CD4-positive, alpha-beta T cell treated with Interleukin-4 for 1 hour (primary cell): ENCODE measurements around the gene TMEM170A.
"Not testable (repeated sequence)": the region's sequence is repeated elsewhere in the genome, so short reads cannot be mapped to it uniquely, and the experiment has no call there.

ENCODE experiments used
- DNase-seq, 2 donors: peaks; one replicate each; pipeline ENCODE4 v3.0.0-alpha.2; 2020 to 2022

TMEM170A gene, protein sequence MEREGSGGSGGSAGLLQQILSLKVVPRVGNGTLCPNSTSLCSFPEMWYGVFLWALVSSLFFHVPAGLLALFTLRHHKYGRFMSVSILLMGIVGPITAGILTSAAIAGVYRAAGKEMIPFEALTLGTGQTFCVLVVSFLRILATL

GRCh38 chr16:75464122-75464918 lies at the start of gene TMEM170A:
TSS of gene TMEM170A (minus strand) at chr16:75464689. CDS start at chr16:75464600, 89 bp downstream.
- DNase-seq: peak; percentile 98 to 99

- DNase-seq: peak in 1 of 2 donors; percentile 66
Measured at GRCh38 chr16:75506574-75506973, 42.1 kb upstream of the TMEM170A start.

DNA sequence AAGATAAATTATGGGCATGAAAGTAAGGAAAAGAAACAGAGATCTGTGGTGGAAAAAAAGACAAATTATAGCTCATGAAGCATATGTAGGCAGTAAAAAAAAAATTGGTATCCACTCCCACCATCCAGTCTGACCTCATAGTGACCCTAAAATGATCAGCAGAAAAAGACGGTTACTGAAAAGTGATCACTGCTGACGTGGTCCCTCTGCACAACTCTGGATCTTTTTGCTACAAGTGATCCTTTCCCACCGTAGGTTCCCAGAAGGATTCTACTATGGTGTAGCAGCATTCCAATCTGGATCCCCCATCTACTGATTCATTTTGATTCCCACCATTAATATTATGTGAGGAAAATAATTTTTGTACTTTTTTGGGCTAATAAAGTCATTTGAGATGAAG lies 41.6 kb upstream of the TMEM170A start:
- no peak for DNase-seq

DNA sequence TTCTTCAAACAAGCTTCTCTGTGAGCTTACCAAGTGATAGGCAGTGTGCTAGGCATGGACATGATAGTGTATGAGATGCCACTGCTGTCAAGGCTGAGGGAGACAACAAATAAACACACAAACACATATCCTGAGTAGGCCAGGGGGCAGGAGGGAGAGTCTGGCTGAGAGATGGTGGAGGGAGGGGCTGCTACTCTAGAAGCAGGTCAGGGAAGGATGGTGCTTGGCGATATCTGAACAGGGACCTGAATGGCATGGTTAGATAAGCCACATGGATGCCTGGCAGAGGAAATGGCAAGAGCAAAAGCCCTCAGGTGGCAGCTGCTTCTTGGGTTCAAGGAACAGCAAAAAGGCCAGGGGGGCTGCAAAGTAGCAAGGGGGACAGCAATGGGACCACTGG lies 39.3 kb upstream of the TMEM170A start:
- DNase-seq: no peak

- DNase-seq: no peak
Measured at GRCh38 chr16:75502916-75503605, 38.6 kb upstream of the TMEM170A start.

GRCh38 chr16:75501820-75502219 lies 37.3 kb upstream of the TMEM170A start:
- DNase-seq: not testable (repeated sequence)

DNA sequence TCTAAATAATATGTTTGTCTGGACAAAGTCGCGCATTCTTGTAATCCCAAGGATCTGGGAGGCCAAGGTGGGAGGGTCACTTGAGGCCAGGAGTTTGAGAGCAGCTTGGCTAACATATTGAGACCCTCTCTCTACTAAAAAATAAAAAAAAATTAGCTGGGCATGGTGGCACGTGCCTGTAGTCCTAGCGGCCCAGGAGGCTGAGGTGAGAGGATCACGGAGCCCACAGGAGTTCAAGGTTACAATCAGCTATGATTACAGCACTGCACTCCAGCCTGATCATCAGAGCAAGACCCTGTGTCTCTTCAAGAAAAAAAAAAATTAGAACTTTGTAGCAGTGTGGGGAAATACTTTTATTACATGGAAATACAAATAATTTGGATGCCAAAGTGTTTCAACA lies 36.9 kb upstream of the TMEM170A start:
- no peak for DNase-seq

GRCh38 chr16:75498605-75499322 lies 34.3 kb upstream of the TMEM170A start:
- DNase-seq: not testable (repeated sequence)

GRCh38 chr16:75497558-75497957 lies 33.1 kb upstream of the TMEM170A start:
- no peak for DNase-seq

DNA sequence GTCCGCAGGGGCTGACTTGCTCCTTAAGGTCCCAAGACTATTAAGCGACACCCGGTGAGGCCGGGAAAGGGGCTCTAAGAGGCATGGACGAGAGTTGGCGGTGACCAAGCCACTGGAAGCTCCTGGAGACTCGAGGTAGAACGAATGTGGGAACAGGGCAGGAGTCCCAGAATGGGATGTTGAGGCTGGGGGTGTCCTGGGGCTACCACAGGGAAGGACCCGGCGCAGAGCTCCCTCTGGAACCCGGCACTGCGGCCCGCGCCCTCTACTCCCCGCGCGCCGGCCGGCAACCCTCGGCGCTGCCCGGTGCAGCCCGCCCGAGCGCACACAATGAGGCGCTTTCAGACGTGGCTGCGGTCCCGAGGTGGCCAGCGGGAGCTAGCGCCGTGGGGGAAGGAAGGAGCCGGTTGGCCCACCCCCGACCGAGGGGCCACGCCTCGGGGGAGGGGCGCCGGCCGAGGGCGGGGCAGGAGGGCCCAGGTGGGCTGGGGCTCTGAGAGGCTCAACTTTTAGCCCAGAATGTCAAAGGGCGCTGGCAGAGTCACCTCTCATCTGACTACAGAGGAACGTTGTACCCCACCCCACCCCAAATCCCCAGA lies 30.7 kb upstream of the TMEM170A start, which contains the start of gene CHST6:
Gene CHST6, minus strand, starts transcription at position 366 of the 599 bp plus-strand sequence. CDS start 15,613 bp downstream, outside the sequence.
- DNase-seq: peak in 1 of 2 donors; percentile 22

GRCh38 chr16:75494661-75495075 lies 30.2 kb upstream of the TMEM170A start:
- DNase-seq: no peak

DNA sequence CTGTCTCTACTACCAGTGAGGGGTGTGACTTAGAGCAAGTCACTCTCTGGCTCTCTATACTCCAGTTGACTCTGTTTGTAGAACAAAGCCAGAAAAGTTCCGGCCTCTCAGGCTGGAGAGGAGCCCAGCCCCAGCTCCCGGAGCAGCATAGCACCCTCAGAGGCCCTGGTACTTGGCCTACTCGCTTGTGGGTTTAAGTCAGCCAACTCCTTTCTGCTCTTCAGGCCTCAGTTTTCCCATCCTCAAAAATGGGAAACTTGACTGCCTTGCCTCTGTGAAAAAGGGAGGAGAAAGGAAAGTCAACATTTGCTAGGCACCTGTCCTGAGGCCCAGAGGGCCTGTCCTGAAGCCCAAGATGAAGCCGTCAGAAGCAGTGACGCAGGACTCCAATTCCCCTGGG lies 29.7 kb upstream of the TMEM170A start:
- DNase-seq: no peak

- DNase-seq: no peak
Measured at GRCh38 chr16:75491876-75492275, 27.4 kb upstream of the TMEM170A start.

- DNase-seq: no peak
Measured at GRCh38 chr16:75488322-75488721, 23.8 kb upstream of the TMEM170A start.

DNA sequence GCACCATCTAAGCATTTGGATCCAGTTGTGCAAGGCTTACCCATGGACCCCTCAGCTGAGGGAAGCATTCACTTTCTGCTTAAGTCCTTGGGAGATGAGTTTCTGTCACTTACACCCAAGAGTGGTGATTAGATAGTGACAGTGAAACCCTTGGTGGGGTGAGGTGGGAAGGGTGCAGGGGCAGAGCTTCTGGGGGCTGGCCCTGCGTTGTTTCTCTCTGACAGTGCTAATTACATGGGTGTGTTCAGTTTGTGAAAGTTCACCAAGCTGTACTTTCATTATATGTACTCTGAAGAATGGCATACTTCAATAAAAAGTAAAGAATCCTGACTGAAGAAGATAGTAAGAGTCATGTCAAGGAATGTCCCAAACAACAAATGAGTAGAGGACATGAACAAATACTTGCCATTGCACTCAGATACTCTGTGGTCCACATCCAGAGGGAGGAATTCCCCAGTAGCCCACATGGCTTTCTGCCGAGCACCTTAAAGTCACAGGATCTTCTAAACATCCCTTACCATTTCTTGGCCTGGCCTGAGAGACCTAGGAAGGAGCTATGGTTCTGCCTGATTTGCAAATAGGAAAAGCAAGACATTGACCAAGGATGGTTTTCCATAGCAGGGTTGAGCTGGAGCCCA lies 22.3 kb upstream of the TMEM170A start:
- DNase-seq: no peak

DNA sequence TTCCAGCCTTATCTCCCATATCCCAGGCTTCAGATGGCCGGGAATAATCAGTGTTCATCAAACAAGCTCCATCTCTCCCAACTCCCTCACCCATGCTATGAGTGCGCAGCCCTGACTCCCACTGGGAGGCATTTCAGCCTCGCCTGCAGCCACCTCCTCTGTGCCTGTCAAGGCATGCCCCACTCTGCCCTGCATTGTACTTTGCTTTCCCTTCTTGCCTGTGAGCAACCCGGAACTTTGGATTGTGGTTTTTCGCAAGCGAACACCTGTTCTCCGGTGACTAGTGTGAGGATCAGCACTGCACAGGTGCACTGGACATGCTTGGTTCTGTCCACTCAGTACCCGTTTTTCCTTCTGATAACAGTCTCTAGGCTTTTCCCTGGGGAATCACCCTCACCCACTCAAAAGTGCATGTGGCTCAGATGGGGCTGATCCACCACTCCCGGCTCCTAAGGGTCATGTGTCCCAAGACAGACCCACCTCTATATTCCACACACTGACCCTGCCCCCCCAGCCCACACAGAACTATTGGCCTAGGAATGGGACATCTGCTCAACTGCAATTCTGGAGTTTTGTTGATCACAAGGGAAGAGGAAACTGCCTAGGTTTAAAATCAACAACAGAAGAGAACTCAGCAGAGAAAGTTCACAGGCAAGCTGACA lies 21.7 kb upstream of the TMEM170A start:
- no peak for DNase-seq

- DNase-seq: no peak
Measured at GRCh38 chr16:75485230-75486013, 20.9 kb upstream of the TMEM170A start.

DNA sequence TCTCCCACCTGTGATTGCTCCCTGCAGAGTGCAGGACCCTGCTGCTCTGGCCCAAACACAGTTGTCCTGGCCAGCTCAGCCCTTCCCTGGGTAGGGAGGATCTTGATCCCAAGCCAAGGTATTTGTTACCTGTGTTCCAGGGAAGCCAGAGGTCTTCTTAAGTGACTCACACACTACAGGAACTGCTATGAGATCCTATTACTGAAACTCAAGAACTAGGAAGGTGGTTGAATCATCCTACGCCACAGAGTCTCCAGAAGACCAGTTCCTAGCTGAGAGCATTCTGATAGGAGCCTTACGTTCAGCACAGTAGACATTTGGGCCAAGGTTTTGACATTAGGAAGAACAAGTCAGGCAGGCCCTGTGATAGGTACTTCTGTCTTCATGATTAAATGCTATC lies 18.7 kb upstream of the TMEM170A start:
- no peak for DNase-seq

GRCh38 chr16:75482434-75483205 lies 18.1 kb upstream of the TMEM170A start:
- no peak for DNase-seq

DNA sequence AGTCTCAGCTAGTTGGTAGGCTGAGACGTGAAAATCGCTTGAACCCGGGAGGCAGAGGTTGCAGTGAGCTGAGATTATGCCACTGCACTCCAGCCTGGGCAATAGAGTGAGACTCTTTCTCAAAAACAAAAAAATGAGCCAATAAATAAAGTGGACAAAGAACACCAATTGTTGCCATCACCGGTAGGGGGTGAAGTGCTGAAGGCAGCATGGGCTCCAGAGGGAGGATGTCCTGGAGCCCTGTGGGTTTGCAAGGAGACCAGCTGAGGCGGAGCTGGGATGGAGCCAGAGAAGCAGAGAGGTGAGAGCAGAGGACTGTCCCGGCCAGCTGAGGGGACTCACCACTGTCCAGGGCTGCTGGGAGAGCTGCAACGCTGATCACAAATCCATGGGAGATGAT lies 17.0 kb upstream of the TMEM170A start:
- no peak for DNase-seq
